HG03558 (cell line): ENCODE measurements around the gene GALNT12.

Experiments used
- ATAC-seq: cut with Tn5 transposase; IDR thresholded peaks from one replicate; pipeline ENCODE4 v1.9.1; 2021; ENCODE audit warnings: moderate number of reproducible peaks; ENCODE audit not compliant: unreplicated experiment; ENCODE audit errors: extremely low read depth

Gene GALNT12

DNA sequence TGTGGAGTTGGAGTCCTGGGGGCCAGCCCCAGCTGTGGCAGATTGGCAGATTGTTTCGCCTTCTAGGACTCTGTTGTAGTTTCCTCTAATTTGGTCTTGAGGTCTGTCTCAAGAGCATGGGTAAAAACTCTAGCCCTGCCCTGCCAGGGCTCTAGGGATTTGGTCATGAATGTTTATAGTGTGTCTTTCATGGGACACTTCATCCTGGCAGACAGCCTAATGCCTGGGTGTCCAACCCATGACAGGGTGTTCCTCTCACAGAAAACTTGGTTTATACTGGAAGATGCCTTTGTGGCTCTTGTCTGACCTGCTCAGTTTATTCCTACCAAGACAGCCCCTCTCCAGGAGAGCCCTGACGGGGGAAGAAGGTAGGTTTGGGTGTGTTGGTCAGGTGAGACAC lies 45.5 kb downstream of the GALNT12 start:
- ATAC-seq = no peak

DNA sequence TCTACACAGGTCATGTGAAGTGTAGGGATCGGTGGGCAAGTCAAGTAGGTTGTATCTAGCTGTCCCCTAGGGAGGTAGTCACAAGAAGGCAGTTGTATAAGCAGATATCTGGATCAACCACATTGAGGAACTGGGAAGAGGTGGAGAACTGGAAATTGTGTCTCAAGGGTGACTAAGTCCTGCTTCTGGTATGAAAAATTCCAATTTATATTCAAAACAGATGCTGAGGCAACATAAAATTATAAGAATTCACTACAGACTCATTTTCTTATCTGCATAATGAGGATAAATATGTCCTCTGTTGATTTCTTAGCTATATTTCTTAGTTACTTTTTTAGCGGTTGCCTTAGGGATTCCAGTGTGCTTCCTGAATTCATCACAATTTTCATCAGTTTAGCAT lies 46.8 kb downstream of the GALNT12 start:
- no peak for ATAC-seq

DNA sequence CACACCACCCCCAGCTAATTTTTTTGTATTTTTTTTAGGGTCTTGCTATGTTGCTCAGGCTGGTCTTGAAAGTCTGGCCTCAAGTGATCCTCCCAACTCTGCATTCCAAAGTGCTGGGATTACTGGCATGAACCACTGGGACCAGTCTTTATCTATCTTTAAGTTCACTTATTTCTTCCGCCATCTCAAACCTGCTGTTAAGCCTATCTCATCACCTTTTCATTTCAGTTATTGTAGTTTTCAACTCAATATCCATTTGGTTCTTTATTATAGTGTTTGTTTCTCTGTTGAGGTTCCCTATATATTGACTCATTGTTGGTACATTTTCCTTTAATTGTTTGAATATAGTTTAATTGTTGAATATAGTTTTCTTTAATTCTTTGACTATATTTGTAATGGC lies 48.1 kb downstream of the GALNT12 start:
- no peak for ATAC-seq

DNA sequence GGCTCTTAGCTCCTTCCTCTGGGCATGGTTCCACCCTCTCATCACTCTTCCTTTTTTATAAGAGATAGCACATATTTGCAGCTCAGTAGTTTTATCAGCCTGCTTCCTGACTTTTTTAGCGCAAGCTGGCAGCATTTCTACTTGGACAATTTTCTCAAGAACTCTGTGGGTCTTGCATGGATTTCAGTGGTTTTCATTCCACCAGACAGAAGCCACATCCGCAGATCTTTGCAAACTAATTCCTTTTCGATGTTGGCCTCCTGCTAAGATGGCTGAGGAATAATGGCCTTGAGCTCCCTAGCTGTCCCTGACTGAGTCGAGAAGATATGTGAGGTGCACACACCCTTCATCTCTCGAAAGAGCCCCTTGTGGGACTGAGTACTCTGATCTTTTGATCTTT lies 49.5 kb downstream of the GALNT12 start:
- no peak for ATAC-seq

DNA sequence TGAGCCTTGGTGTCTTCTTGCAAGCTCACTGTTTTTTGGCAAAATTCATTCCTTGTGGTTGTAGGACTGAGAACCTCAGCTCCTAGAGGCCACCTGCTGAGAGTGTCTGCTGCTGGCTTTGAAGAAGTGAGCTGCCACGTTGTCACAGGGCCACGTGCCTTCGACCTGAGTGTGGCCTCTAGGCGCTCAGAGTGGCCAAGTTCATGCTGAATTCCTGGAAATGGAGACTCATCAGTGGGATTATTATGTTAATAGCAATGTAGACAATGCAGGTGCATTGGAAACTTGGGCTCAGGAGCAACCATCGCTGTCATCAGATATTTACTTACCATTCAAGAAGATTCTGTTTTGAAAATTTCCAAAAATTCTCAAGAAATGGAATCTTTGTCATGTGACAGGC lies 52.5 kb downstream of the GALNT12 start:
- no peak for ATAC-seq

DNA sequence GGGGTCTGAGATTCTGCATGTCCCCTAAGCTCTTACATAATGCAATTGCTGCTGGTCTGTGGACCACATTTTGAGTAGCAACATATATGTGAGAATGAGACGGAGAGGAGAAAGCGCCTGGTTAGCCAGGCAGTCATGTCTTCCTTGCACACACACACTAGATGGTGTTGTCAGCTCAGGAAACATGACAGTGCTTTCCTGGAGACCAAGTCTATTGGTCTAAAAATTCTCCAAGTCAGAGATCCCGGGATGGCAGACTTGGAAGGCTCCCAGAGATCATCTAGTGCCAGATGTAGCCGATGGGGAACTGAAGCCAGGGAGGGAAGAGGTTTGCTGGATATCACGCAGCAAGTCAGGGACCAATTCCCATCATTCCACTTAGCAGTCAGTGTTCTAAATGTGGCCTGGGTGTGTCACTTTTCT lies 53.4 kb downstream of the GALNT12 start:
- no peak for ATAC-seq

DNA sequence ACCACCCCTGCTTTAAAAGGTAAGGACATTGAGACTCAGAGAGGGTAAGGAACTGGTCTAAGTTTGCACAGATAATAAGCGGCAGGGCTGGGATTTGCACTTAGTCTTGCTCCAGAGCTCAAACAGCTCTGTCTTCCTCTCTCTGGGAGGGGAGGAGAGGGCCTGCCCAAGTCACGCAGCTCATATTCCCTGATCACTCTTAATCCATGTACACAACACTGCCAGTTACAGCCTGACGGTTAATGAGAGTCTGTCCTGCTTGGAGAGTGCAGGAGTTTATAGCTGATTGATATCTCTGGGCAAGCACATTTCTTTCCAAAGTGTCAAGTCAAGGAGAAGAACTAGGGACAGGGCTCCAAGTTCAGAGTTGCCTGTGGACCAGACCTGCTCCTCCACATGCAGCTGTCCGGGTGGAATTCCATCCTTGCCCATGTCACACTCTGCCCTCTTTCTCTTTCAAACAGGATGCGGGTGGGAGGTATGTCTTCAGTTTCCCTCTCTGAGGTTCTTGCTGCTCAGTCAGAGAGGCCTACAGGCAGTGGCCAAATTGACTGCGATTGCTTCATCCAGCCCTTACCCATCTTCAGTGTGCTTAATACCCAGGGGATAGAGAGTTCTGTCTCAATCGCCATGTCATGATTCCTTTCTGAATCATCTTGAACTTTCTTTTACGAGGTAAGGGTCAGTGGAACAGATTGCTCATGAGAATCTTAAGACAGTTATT lies 54.5 kb downstream of the GALNT12 start:
- no peak for ATAC-seq

DNA sequence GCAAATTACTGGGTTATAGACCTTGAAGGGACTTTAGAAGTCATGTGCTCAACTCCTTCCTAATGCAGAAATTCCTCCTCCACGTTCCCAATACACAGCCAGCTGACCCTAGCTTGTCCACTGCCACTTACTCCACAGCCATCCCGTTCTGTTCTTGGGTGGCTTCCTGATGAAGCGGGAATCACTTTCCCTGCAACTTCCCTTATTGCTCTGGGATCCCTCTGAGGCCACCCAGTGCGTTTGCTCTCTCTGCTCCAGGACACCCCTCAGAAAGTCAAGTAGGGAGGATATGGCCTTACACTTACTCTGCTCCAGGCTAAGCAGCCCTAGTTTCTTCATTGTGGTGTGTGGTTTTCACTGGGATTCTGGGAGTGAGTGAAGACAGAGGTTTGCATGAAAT lies 55.5 kb downstream of the GALNT12 start:
- no peak for ATAC-seq

DNA sequence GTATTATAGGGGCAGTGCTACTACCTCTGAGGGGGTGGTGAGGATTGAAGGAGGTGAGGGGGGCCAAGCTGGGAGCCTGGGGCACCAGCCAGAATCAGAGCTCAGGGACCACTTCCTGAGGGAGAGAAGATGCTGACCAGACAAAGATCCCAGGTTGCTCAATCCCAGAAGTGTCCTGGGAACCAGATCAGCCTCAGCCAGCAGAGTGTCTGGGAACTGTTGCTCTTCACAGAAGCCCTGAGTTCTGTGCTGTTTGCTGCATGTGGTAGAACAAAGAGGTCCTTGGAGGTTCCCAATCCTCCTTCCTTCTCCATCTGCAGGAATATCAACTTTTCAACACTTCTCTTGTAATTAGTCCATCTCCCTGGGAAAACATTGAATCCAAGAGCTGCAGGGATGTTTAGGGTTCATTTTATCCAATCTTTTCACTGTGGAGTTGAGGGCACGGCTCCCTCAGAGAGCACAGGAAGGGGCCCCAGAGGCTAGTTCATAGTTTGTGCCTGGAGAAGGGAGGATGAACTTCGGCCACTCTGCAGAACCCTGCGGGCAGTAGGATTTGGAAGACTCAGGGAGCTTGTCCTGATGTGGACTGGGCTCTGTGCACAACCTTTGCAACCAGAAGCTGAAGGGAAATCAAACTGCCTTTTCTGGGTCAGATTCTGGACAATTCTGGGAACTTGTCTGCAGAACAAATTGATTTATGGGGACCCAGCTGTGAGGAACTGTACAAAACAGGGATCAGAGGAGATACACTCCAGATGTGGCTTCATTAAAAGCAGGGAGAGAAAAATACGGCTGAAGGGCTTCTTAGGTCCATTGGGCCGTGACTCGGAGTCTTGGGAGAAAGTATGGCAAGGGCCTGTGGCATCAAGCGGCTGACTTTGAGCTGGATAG lies 57.1 kb downstream of the GALNT12 start:
- ATAC-seq = no peak

DNA sequence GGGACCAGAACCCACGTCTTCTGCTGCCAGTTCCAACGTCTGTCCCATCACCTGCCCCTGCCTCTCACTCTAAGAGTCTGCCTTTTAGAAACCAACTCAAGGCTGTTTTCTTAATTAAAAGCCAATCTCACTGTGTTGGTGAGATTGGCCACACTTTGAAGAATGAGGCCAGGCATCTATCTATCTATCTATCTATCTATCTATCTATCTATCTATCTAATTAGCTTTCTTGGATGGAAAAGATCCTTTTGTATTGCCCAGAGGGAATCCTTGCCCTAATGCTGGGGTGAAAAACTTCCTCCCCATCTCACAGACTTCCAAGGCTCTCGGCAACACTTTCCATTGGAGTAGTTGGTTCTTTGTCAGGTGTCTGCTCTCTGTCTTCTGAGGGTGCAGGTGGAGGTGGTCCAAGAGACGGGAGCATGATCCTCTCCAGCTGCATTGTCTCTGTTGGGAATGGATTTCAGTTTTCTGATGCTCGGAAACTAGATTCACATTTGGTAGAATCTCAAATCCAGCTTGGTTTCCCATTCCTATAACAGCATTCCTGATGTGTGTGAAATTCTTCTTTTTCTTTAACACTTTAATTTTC lies 57.9 kb downstream of the GALNT12 start:
- ATAC-seq = no peak

DNA sequence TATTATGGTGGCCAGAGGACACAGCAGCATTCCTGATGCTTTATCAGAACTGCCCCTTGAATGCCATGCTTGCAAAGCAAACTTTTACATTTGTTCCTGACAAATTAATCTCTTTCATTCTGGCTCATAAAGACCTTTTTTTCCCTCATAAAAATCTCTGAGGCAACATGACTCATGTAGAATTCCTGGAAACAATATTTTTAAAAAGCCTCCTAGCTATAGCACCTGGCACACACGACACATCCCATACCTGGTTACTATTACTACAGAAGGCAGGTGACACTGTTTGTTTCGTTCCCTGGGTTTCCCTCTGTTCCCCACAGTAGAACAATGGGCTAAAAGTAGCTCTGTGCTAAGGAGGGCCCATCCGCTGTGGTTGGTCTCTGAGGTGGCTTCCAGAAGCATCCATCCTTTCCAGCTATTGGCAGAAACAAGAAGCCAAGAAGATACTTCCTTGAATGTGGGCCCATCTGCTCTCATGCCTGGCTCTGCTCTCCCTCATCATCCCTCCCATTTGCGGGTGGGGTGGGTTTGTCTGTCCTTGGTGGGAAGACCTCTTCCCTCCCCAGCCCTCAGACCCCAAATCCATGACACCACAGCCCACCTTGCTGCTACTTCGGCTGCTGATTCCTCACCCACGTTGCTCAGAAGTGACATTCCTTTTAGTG lies 59.1 kb downstream of the GALNT12 start:
- no peak for ATAC-seq

DNA sequence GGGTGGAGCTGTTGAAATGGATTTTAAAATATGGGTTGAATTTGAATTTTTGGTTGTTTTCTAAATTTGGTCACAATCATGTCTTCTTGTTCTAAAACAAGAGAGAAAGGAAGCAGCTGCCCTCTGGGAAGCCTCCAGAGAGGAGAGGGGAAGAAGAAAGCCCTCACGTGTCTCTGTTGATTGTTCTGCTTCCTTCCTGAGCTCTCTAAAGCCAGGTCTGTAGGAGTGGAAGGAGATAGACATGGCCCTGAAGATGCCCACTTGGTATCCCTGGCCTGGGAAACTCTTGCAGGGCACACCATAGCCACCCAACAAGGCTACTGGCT lies 59.6 kb downstream of the GALNT12 start:
- ATAC-seq = no peak

DNA sequence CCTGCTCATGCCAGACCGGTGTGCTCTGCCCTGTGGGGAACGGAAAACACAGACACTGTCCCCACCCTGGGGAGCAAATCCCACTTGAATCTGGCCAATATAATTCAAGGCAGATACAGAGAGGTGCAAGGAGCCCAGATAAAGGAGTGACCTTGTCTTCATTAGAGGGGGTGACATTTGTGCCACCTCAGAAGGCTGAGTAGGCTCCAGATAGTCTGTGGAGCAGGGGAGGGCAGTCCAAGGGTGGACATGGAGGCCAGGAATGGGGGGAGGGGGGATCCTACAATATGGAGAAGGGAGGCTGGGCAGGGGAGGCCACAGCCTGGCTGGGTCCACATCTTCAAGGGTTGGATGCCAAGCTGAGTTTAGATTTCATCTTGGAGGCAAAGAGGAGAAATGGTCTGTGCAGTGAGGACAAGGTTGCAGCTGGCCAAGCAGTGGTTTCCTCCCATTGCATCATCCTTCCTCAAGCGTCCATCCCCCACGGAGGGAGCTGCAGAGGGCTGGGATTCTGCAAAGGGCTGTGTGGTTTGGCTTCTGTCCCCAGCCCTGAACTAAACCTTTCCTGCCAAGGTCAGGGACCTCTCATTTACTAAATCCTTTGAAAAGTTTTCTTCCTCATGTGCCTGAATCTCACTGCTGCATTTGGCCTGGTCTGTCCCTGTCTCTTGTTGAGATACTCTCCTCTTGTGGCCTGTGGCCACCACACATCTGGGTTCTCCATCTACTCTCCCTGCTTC lies 60.1 kb downstream of the GALNT12 start:
- no peak for ATAC-seq

DNA sequence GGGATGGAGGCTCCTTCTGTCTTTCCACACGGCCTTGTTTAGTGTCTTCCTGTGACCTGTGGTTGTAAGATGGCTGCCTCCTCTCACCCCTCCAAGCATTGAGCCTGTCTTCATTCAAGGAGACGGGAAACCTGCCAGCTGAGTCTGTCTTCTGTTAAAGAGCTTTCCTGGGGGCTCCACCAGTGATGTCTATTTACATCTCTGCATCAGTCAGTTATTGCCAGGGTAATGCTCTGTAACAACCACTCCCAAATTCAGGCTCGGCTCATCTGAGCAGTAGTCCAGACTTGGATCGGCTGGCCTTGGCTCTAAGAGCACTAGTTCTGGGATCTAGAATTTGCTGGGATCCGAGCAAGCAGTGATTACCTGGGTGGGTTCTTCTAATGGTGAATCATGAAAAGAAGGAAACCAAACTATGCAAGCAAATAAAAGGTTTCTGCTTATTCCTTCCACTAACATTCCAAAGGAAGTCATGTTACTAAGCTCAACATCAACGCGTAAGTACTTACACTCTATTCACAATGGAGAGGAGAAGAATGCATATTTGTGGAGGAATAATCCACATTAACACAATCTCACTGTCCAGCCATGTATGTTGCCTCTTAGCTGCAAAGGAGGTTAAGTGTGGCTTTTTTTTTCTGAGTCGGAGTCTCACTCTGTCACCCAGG lies 61.7 kb downstream of the GALNT12 start:
- ATAC-seq = no peak

DNA sequence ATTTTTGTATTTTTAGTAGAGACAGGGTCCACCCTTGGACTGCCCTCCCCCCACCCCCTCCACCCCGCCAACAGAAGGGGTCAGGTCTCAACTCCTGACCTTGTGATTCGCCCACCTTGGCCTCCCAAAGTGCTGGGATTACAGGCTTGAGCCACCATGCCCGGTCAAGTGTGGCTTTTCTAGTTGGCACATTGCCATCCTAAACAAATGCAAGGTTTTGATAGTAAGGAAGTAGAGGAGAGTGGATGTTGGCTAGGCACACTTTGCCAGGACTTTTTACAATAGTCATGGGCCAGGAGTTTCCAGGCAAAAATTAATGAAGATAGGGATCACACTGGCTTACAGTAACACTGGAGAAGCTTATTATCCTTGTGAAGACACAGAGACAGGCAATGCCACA lies 62.4 kb downstream of the GALNT12 start:
- no peak for ATAC-seq

DNA sequence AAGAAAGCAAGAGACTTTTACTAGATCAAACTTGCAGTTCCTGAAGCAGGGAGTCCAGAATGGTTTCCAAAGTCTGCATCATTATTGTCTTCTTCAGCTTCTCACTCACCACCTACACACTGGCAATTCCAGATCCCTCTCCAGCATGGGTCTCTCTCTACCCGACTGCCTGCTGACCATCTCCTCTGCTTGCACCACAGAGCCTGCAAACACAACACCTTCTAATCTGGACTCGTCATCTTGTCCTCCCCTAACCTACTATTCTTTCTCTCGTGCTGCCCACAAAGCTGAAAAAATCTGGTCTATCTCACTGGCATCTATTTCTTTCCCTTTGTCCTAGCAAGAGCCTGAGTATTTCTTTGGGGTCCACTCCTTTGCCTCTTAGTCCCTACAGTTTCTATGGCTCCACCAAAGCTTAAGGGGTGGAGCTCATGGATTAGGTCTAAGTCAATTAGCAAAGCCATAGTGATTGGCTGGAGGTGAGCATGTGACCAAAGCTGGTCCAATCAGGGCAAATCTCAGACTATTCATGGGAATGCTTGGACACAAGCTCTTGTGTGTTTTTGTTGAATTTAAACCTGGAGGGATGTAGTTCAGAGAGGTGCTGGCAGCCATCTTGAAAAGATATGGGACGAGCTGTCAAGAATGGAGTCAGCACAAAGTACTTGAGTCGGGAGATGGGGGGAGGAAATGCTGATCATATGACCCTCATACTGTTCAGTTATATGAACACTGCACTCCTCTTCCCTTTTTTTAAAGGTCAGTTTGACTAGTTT lies 63.5 kb downstream of the GALNT12 start:
- ATAC-seq = no peak

DNA sequence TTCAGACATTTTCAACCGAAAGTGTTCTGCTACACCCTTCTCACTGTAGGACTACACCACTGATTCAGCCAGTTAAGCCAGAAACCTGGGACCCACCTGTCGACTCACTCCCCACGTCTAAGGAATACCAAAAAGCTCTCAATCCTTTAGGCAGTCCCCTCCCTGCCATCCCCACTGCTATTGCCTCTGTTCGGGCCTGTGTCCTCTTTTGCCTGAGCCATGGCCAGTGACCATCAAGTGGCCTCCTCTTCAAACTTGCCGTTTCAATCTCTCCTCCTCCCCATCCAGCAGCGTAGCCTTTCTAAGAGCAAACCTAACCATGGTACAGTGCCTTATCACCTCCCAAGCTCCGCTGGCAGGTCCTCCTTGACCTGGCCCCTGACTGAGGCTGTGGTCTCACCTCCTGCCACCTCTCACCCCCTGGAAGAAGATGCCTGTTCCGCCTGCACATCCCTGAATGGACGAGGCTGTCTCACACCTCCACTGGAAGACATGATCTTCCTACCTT lies 64.1 kb downstream of the GALNT12 start:
- ATAC-seq = no peak

DNA sequence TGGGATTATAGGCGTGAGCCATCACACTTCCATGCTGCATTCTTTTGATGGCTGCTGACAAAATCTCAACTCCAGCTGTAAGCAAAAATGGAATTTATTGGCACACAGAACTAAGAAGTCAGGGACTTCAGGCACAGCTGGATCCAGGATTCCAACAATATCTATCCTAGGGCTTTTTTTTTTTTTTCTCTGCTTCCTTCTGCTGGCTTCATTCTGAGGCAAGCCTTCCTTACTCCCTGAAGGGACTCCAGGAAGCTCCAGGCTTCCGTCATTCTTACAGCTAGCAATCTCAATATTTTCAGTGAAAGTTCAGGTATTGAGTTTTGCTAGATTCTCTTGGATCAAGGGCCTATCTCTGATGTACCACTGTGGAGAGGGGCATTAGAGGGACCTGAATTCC lies 66.1 kb downstream of the GALNT12 start:
- ATAC-seq = no peak

DNA sequence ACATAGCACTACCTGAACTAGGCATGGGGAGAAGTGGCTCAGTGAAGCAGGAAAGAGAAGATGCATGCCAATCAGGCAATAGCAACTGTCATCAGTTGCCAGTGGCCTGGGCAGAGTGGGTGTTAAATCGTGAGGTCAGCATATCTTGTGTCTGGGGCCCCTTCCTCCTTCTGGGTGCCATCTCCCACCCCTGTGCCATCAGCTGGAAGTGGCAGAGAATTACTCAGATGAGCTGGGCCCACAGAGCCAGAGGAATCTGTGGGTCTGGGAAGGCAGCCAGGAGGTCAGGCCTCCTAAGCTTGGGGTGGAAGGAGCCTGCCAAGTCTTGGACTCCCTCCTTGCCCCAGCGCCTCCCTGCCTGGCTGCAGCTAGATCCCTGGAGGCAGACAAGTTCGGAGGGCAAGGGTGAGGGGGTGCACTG lies 66.5 kb downstream of the GALNT12 start:
- ATAC-seq = no peak
